Measurements from ENCODE around the gene POLDIP3.
"Not testable (repeated sequence)": the region's sequence is repeated elsewhere in the genome, so short reads cannot be mapped to it uniquely, and the experiment has no call there.

POLDIP3 gene

DNA sequence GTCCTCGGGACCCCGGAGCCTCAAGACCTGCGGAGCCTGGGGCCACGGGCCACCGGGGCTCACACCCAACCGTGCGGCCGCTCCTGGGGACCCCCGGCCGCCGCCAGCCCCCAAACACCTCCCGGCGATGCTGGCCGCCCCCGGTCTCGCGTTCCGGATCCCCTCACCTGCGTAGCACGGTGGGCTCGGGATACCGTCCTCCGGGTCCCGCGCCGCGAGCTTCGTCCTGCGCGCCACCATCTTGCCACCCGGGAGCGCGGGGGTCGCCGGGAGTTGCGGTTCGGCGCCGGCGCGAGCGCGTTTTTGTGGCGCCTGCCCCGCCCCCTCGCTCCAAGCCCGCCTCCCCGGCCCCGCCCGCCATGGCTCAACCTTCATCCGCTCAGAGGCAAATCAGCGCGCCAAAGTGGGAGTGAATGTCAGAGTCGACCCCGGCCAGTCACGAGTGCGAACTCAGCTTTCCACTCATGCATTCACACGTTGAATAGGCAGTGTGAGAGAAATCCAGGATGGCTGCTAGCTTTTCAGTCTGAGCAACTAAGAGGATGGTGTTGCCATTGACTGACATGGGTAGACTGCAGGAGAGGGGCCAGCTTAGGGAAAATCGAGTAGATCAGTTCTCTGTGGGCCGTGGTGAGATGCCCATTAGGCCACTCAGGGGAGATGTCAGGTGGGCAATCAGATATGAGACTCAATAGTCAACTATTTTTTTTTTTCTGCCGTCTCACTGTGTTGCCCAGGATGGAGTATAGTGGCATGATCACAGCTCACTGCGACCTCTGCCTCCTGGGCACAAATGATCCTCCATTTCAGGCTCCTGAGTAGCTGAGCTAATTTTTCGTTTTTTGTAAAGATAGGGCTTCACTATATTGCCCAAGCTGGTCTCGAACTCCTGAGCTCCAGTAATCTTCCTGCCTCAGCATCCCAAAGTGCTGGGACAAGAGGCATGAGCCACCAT is 32.6 kb downstream of the POLDIP3 start:
- DNase-seq = peak; percentile 77
- Histone ChIP-seq H3K79me1 (ENCODE audit: low read length) (peaks cover 1% of the 10 kb centered on the region), H3K4me2 (ENCODE audit: low read length) (no peak overlapping the region), H3K56ac (ENCODE audit: low read length) (peak overlapping the region; percentile 87), H2AK5ac (ENCODE audit: low read length) (no peak overlapping the region), H3K9ac (ENCODE audit: low read length) (peak overlapping the region; percentile 85), H3K27ac (ENCODE audit: low read depth, low read length) (no peak overlapping the region), H3K27me3 (ENCODE audit: insufficient read depth, low read length, poor library complexity) (no peaks in the 10 kb centered on the region), H3K18ac (ENCODE audit: low read length) (no peak overlapping the region), H3K4ac (ENCODE audit: low read depth, low read length) (no peak overlapping the region), H3K23ac (ENCODE audit: low read length) (no peak overlapping the region), H3K4me1 (ENCODE audit: control insufficient read depth, low read depth, low read length) (no peaks in the 10 kb centered on the region), H3K36me3 (ENCODE audit: control insufficient read depth, insufficient read depth, low read length) (peaks cover 18% of the 10 kb centered on the region), H3K4me3 (ENCODE audit: low read length) (peak overlapping the region; percentile 57), H2BK15ac (replicated peaks; ENCODE audit: low read depth) (no peak overlapping the region), H2BK5ac (ENCODE audit: low read length) (no peak overlapping the region), H2BK120ac (ENCODE audit: low read depth, low read length) (no peak overlapping the region), H3K79me2 (ENCODE audit: control insufficient read depth, insufficient read depth, low read length) (peaks cover 6% of the 10 kb centered on the region), H4K5ac (ENCODE audit: low read length) (no peak overlapping the region), H4K8ac (ENCODE audit: low read depth, low read length) (no peak overlapping the region)
- no CpG with 5 or more reads among the region's 64 CpGs for WGBS (ENCODE audit: extremely low coverage, insufficient coverage, low lambda C conversion rate)

DNA sequence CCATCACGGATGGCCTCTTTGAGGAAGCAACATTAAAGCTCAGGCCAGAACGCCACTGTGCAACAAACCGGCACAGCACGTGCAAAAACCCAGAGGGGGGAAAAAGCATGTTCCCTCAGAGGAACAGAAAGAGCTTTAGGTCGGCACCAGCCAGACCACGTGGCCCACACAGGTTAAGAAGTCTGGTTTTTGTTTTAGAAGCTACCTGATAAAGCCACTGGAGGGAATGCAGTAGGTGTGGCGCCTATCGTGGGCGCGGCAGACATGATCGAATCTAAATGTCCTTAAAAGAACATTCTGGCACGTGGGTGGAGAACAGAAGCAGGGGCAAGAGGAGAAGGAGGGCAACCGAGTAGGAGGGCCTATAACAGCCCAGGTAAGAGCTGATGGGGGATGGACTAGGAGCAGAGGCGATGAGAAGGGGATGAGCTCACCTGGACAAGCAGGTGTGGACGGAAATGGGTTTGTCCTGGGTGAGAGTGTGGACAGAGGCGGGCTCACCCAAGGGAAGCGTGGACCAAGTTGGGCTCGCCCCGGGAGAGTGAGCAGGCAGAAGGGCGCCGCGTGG is 33.4 kb downstream of the POLDIP3 start:
- not testable (repeated sequence) for H3K4me1 ChIP-seq (ENCODE audit: control insufficient read depth, low read depth, low read length); H2BK5ac ChIP-seq (ENCODE audit: low read length); H4K8ac ChIP-seq (ENCODE audit: low read depth, low read length); H2BK120ac ChIP-seq (ENCODE audit: low read depth, low read length); H3K18ac ChIP-seq (ENCODE audit: low read length); H3K27me3 ChIP-seq (ENCODE audit: insufficient read depth, low read length, poor library complexity); H3K27ac ChIP-seq (ENCODE audit: low read depth, low read length); H3K79me2 ChIP-seq (ENCODE audit: control insufficient read depth, insufficient read depth, low read length); H3K23ac ChIP-seq (ENCODE audit: low read length); H3K79me1 ChIP-seq (ENCODE audit: low read length); DNase-seq; H4K5ac ChIP-seq (ENCODE audit: low read length); H2AK5ac ChIP-seq (ENCODE audit: low read length); H3K4ac ChIP-seq (ENCODE audit: low read depth, low read length); H2BK15ac ChIP-seq (replicated peaks; ENCODE audit: low read depth)
- H3K36me3 ChIP-seq (ENCODE audit: control insufficient read depth, insufficient read depth, low read length) = peaks cover 16% of the 10 kb centered on the region
- H3K4me3 ChIP-seq (ENCODE audit: low read length) = peak overlapping the region; percentile 64
- no CpG with 5 or more reads among the region's 22 CpGs for WGBS (ENCODE audit: extremely low coverage, insufficient coverage, low lambda C conversion rate)
- peak overlapping the region; percentile 84 for H3K4me2 ChIP-seq (ENCODE audit: low read length)
- H3K56ac ChIP-seq (ENCODE audit: low read length) = peak overlapping the region; percentile 87
- H3K9ac ChIP-seq (ENCODE audit: low read length) = peak overlapping the region; percentile 85

DNA sequence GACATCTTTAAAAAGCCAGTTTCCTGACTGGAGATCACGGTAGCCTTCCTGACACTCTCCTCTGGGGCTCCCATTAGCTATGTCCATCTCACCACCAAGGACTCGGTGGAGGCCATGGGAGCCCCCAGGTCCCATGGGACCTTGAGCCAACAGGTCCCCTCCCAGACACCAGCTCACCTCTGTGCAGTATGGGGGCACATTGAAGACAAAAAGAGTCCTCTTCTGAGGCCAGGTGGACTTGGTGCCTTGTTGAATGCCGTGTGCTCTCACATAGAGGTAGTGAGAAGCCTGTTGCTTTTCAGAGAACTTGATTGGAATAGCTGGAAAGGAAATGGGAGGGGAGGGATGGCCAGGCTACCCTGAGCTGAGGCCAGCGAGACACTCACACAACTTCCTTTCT is 34.6 kb downstream of the POLDIP3 start:
- peaks cover 12% of the 10 kb centered on the region for H3K36me3 ChIP-seq (ENCODE audit: control insufficient read depth, insufficient read depth, low read length)
- H2AK5ac ChIP-seq (ENCODE audit: low read length); H2BK5ac ChIP-seq (ENCODE audit: low read length); H4K5ac ChIP-seq (ENCODE audit: low read length); H2BK120ac ChIP-seq (ENCODE audit: low read depth, low read length); H3K18ac ChIP-seq (ENCODE audit: low read length); H3K9ac ChIP-seq (ENCODE audit: low read length); H3K4me3 ChIP-seq (ENCODE audit: low read length); H3K4me2 ChIP-seq (ENCODE audit: low read length); H3K4me1 ChIP-seq (ENCODE audit: control insufficient read depth, low read depth, low read length); H3K79me2 ChIP-seq (ENCODE audit: control insufficient read depth, insufficient read depth, low read length); DNase-seq; H3K4ac ChIP-seq (ENCODE audit: low read depth, low read length); H3K23ac ChIP-seq (ENCODE audit: low read length); H3K79me1 ChIP-seq (ENCODE audit: low read length); H2BK15ac ChIP-seq (replicated peaks; ENCODE audit: low read depth); H3K56ac ChIP-seq (ENCODE audit: low read length); H3K27me3 ChIP-seq (ENCODE audit: insufficient read depth, low read length, poor library complexity); H3K27ac ChIP-seq (ENCODE audit: low read depth, low read length); H4K8ac ChIP-seq (ENCODE audit: low read depth, low read length): not testable (repeated sequence)
- WGBS (ENCODE audit: extremely low coverage, insufficient coverage, low lambda C conversion rate) = no CpG with 5 or more reads among the region's 4 CpGs

DNA sequence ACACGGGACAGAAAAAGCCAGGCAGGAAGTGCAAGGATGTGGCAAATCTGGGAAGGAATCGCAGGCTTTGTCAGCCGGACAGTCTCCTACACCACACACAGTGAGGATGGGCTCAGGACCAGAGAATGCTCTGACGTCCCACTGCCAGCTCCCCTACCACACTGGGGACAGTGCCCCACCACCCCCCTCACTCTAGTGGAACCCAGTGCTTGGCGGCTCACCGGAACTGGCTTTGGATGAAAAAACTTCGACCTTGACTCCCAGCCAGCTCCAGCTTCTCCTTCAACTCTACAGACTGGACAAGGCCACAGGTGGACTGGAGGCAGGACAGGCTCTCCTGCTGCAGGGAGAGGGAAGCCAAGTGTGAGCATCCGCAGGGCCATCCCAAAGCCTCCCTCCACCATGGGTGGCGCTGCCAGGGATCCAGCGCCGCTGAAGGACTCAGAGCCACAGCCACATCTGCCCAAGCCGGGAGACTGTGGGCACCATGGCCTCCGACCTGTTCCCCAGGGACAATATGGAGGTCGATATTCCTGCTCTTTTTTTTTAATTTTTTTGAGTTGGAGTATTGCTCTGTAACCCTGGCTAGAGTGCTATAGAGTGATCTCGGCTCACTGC is 37.0 kb downstream of the POLDIP3 start:
- H3K18ac ChIP-seq (ENCODE audit: low read length) = no peak overlapping the region
- H3K4me3 ChIP-seq (ENCODE audit: low read length) = no peak overlapping the region
- no peak overlapping the region for H4K5ac ChIP-seq (ENCODE audit: low read length)
- H4K8ac ChIP-seq (ENCODE audit: low read depth, low read length) = no peak overlapping the region
- no peaks in the 10 kb centered on the region for H3K4me1 ChIP-seq (ENCODE audit: control insufficient read depth, low read depth, low read length)
- peaks cover 1% of the 10 kb centered on the region for H3K79me1 ChIP-seq (ENCODE audit: low read length)
- H3K9ac ChIP-seq (ENCODE audit: low read length) = no peak overlapping the region
- no peak for DNase-seq
- no peak overlapping the region for H2BK5ac ChIP-seq (ENCODE audit: low read length)
- WGBS (ENCODE audit: extremely low coverage, insufficient coverage, low lambda C conversion rate) = no CpG with 5 or more reads among the region's 15 CpGs
- H2BK15ac ChIP-seq (replicated peaks; ENCODE audit: low read depth) = no peak overlapping the region
- H3K36me3 ChIP-seq (ENCODE audit: control insufficient read depth, insufficient read depth, low read length) = peaks cover 5% of the 10 kb centered on the region
- no peak overlapping the region for H2AK5ac ChIP-seq (ENCODE audit: low read length)
- H3K4ac ChIP-seq (ENCODE audit: low read depth, low read length) = no peak overlapping the region
- H3K27ac ChIP-seq (ENCODE audit: low read depth, low read length) = no peak overlapping the region
- H2BK120ac ChIP-seq (ENCODE audit: low read depth, low read length) = no peak overlapping the region
- no peak overlapping the region for H3K56ac ChIP-seq (ENCODE audit: low read length)
- peaks cover 6% of the 10 kb centered on the region for H3K79me2 ChIP-seq (ENCODE audit: control insufficient read depth, insufficient read depth, low read length)
- no peak overlapping the region for H3K4me2 ChIP-seq (ENCODE audit: low read length)
- no peaks in the 10 kb centered on the region for H3K27me3 ChIP-seq (ENCODE audit: insufficient read depth, low read length, poor library complexity)
- H3K23ac ChIP-seq (ENCODE audit: low read length) = no peak overlapping the region

DNA sequence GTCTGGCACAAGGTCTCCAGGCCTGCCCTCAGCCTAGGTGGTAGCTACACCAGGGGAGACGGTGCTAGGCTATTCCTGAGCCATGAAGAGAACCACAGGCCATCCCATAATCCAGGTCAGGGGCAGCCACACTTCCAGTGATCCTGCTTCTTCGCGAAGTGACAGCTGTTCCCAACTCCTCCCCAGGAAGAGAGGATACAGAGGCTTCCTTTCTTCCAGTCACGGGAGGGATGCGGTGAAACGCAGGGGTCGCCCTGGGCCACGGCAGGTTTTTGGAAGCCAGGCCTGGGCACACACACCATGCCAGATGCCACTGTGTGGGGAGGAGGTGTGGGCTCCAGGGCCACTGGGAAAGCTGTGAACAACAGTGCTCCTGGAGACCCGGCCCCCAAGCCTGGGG is 37.5 kb downstream of the POLDIP3 start:
- not testable (repeated sequence) for H3K79me1 ChIP-seq (ENCODE audit: low read length); H3K4me3 ChIP-seq (ENCODE audit: low read length); H3K4ac ChIP-seq (ENCODE audit: low read depth, low read length); H3K27ac ChIP-seq (ENCODE audit: low read depth, low read length); H3K23ac ChIP-seq (ENCODE audit: low read length); H2AK5ac ChIP-seq (ENCODE audit: low read length); H4K8ac ChIP-seq (ENCODE audit: low read depth, low read length); H2BK15ac ChIP-seq (replicated peaks; ENCODE audit: low read depth); H3K4me2 ChIP-seq (ENCODE audit: low read length); H2BK5ac ChIP-seq (ENCODE audit: low read length); H3K27me3 ChIP-seq (ENCODE audit: insufficient read depth, low read length, poor library complexity); H3K36me3 ChIP-seq (ENCODE audit: control insufficient read depth, insufficient read depth, low read length); H3K56ac ChIP-seq (ENCODE audit: low read length); H3K79me2 ChIP-seq (ENCODE audit: control insufficient read depth, insufficient read depth, low read length); H4K5ac ChIP-seq (ENCODE audit: low read length); DNase-seq; H3K9ac ChIP-seq (ENCODE audit: low read length); H3K18ac ChIP-seq (ENCODE audit: low read length); H3K4me1 ChIP-seq (ENCODE audit: control insufficient read depth, low read depth, low read length); H2BK120ac ChIP-seq (ENCODE audit: low read depth, low read length)
- WGBS (ENCODE audit: extremely low coverage, insufficient coverage, low lambda C conversion rate) = no CpG with 5 or more reads among the region's 9 CpGs

Data from mesendoderm (in vitro differentiated cells).